HepG2 (cell line): ENCODE data around the gene MADCAM1. TPM values are rescaled to one million over a fixed set of nuclear protein-coding genes. Genes with fewer than 3 reads are reported as not detected.

ENCODE experiments used
- CREM ChIP-seq, 2 experiments: sonication (generic) in 1 of 2; formaldehyde crosslinking in 1 of 2; IDR thresholded peaks; 2 replicates each; pipeline versions ENCODE4 v1.4.0 to v1.6.1; 2016 to 2020; ENCODE audit warnings: antibody characterized with exemption in 1 of 2, mild to moderate bottlenecking in 1 of 2, missing genetic modification reagents in 1 of 2
- CSRNP1 ChIP-seq: sonication (generic); formaldehyde crosslinking; IDR thresholded peaks from 2 replicates; pipeline ENCODE4 v1.8.1; 2023; ENCODE audit warnings: mild to moderate bottlenecking, missing genetic modification reagents
- EED ChIP-seq: sonication (generic); formaldehyde crosslinking; IDR thresholded peaks from 2 replicates; pipeline ENCODE4 v1.5.0; 2020; ENCODE audit warnings: mild to moderate bottlenecking, missing genetic modification reagents
- FOXM1 ChIP-seq: sonication (generic); formaldehyde crosslinking; IDR thresholded peaks from 2 replicates; pipeline ENCODE4 v1.5.0; 2020; ENCODE audit warnings: missing genetic modification reagents
- HIVEP1 ChIP-seq: sonication (generic); formaldehyde crosslinking; IDR thresholded peaks from 2 replicates; pipeline ENCODE4 v1.4.0; 2020; ENCODE audit warnings: mild to moderate bottlenecking, missing genetic modification reagents
- KDM2A ChIP-seq: sonication (generic); formaldehyde crosslinking; IDR thresholded peaks from 2 replicates; pipeline ENCODE4 v1.4.0; 2020; ENCODE audit warnings: low read depth, missing genetic modification reagents, borderline replicate concordance
- KLF13 ChIP-seq: sonication (generic); formaldehyde crosslinking; IDR thresholded peaks from 2 replicates; pipeline ENCODE4 v1.4.0; 2020; ENCODE audit warnings: mild to moderate bottlenecking, missing genetic modification reagents
- MXD3 ChIP-seq: IDR thresholded peaks from 2 replicates; pipeline ENCODE4 v1.6.1; 2016; ENCODE audit warnings: mild to moderate bottlenecking, missing biosample characterization, missing genetic modification reagents
- NCOA1 ChIP-seq: sonication (generic); formaldehyde crosslinking; IDR thresholded peaks from 2 replicates; pipeline ENCODE4 v1.9.0; 2021; ENCODE audit warnings: missing genetic modification reagents
- NCOA5 ChIP-seq: sonication (generic); formaldehyde crosslinking; IDR thresholded peaks from 2 replicates; pipeline ENCODE4 v1.4.0; 2020; ENCODE audit warnings: missing genetic modification reagents
- SMARCC2 ChIP-seq: fragments of 450-650 bp; IDR thresholded peaks from 2 replicates; pipeline ENCODE4 v1.6.1; 2017; ENCODE audit warnings: antibody characterized with exemption, mild to moderate bottlenecking
- SYNCRIP ChIP-seq: fragments of 200-400 bp; formaldehyde crosslinking; IDR thresholded peaks from 2 replicates; pipeline ENCODE4 v1.6.1; 2018; ENCODE audit warnings: mild to moderate bottlenecking, low read depth, low read length; ENCODE audit not compliant: insufficient read depth
- THAP11 ChIP-seq: IDR thresholded peaks from 2 replicates; pipeline ENCODE4 v1.6.1; 2016; ENCODE audit warnings: missing biosample characterization, missing genetic modification reagents
- ZBTB46 ChIP-seq: sonication (generic); formaldehyde crosslinking; IDR thresholded peaks from 2 replicates; pipeline ENCODE4 v1.4.0; 2020; ENCODE audit warnings: mild to moderate bottlenecking, missing genetic modification reagents, borderline replicate concordance
- ZFAT ChIP-seq: sonication (generic); formaldehyde crosslinking; conservative IDR thresholded peaks from 2 replicates; pipeline ENCODE4 v1.8.1; 2023; ENCODE audit warnings: missing genetic modification reagents, inconsistent platforms
- ZNF101 ChIP-seq: sonication (generic); formaldehyde crosslinking; IDR thresholded peaks from 2 replicates; pipeline ENCODE4 v1.4.0; 2020; ENCODE audit warnings: mild to moderate bottlenecking, low read depth, missing genetic modification reagents, borderline replicate concordance
- ZNF205 ChIP-seq: IDR thresholded peaks from 2 replicates; pipeline ENCODE4 v1.6.1; 2018; ENCODE audit warnings: missing biosample characterization, missing genetic modification reagents
- ZNF225 ChIP-seq: sonication (generic); formaldehyde crosslinking; IDR thresholded peaks from 2 replicates; pipeline ENCODE4 v1.4.0; 2020; ENCODE audit warnings: mild to moderate bottlenecking, missing genetic modification reagents
- ZNF362 ChIP-seq: sonication (generic); formaldehyde crosslinking; IDR thresholded peaks from 2 replicates; pipeline ENCODE4 v1.4.0; 2020; ENCODE audit warnings: missing genetic modification reagents, mild to moderate bottlenecking, borderline replicate concordance
- ZNF574 ChIP-seq: sonication (generic); formaldehyde crosslinking; IDR thresholded peaks from 2 replicates; pipeline ENCODE4 v1.4.0; 2020; ENCODE audit warnings: missing genetic modification reagents
- ZNF792 ChIP-seq: IDR thresholded peaks from 2 replicates; pipeline ENCODE4 v1.6.1; 2016
- ZNF839 ChIP-seq: sonication (generic); formaldehyde crosslinking; IDR thresholded peaks from 2 replicates; pipeline ENCODE4 v1.4.0; 2020; ENCODE audit warnings: missing genetic modification reagents, mild to moderate bottlenecking, borderline replicate concordance
- polyA plus RNA-seq, 8 experiments: library from polyadenylated mRNA; depleted of rRNA in 3 of 8; stranded (reverse) in 7 of 8; unstranded in 1 of 8; fragments of >200 nt; fragmentation: Illumina TruSeq in 4 of 8; extraction: Trizol in 4 of 8; gene quantifications; 2 replicates each; pipeline versions ENCODE4 v1.2.1 to v1.2.3, GENCODE V29; 2011 to 2016; ENCODE audit warnings: low read depth in 4 of 8, missing spikeins in 1 of 8, mixed read lengths in 1 of 8; ENCODE audit not compliant: insufficient read depth in 1 of 8
- total RNA-seq, 5 experiments: library from RNA; depleted of rRNA; stranded (reverse); fragments of >200 nt; fragmentation: Illumina TruSeq; extraction: Trizol; gene quantifications; 2 replicates each; pipeline ENCODE4 v1.2.3, GENCODE V29; 2016; ENCODE audit warnings: low read depth in 1 of 5

Gene MADCAM1
- total and polyA plus RNA-seq, 2 of the 13 experiments (the other 11 are each of a cell fraction or from before 2014, with no cell fraction given), result 0.29 to 0.33 TPM

- TF ChIP-seq CREM (IDR thresholded peaks at IDR 0.05) (no peak), CREM (CRISPR knock-in tag; IDR thresholded peaks at IDR 0.05) (no peak), ZFAT (CRISPR knock-in tag) (no peak), ZNF225 (CRISPR knock-in tag) (no peak), ZNF362 (CRISPR knock-in tag) (no peak), NCOA1 (CRISPR knock-in tag) (no peak), ZNF101 (CRISPR knock-in tag) (no peak), KDM2A (CRISPR knock-in tag) (no peak; the same call in 1 of the 2 replicates), ZNF792 (peak; percentile 53; the same call in 1 of the 2 replicates), ZNF574 (CRISPR knock-in tag) (peak; percentile 86), ZNF205 (no peak), THAP11 (CRISPR knock-in tag) (peak; percentile 61; the same call in 1 of the 2 replicates), ZNF839 (CRISPR knock-in tag) (no peak), EED (CRISPR knock-in tag) (no peak), HIVEP1 (CRISPR knock-in tag) (no peak), MXD3 (CRISPR knock-in tag) (no peak; the same call in 1 of the 2 replicates), SMARCC2 (no peak), NCOA5 (CRISPR knock-in tag) (no peak), KLF13 (CRISPR knock-in tag) (no peak), SYNCRIP (no peak), FOXM1 (CRISPR knock-in tag) (no peak), ZBTB46 (no peak), CSRNP1 (CRISPR knock-in tag) (no peak)
These were observed 10.6 kb upstream of the MADCAM1 start (continued) for GRCh38 chr19:485583-486236.
